GM19025 (cell line): ENCODE data around the gene HOXB3.

Experiments used
- ATAC-seq: cut with Tn5 transposase; IDR thresholded peaks from one replicate; pipeline ENCODE4 v1.9.1; 2021; ENCODE audit warnings: mild to moderate bottlenecking, low read depth, moderate library complexity; ENCODE audit not compliant: unreplicated experiment

Gene HOXB3

GRCh38 chr17:48532261-48532660, 57.8 kb downstream of the HOXB3 start:
- no peak for ATAC-seq

GRCh38 chr17:48530887-48531272, 59.2 kb downstream of the HOXB3 start, which contains the start of gene HOXB1:
HOXB1 (minus strand) TSS chr17:48531011; CDS start chr17:48530904, 107 bp downstream.
- ATAC-seq: no peak

GRCh38 chr17:48530208-48530886, 59.7 kb downstream of the HOXB3 start:
- no peak for ATAC-seq

GRCh38 chr17:48529683-48530009, 60.4 kb downstream of the HOXB3 start:
- no peak for ATAC-seq

GRCh38 chr17:48528936-48529682, 60.9 kb downstream of the HOXB3 start:
- no peak for ATAC-seq

GRCh38 chr17:48528153-48528935, 61.7 kb downstream of the HOXB3 start:
- no peak for ATAC-seq

- ATAC-seq: no peak
These were observed 62.5 kb downstream of the HOXB3 start for GRCh38 chr17:48527547-48527932.

- no peak for ATAC-seq
These were observed 63.2 kb downstream of the HOXB3 start for GRCh38 chr17:48526608-48527546.

GRCh38 chr17:48523010-48523409, 67.0 kb downstream of the HOXB3 start:
- ATAC-seq: no peak

- no peak for ATAC-seq
These were observed 67.9 kb downstream of the HOXB3 start for GRCh38 chr17:48522031-48522653.

GRCh38 chr17:48520631-48521079, 69.4 kb downstream of the HOXB3 start:
- ATAC-seq: no peak

GRCh38 chr17:48519427-48519826, 70.6 kb downstream of the HOXB3 start:
- ATAC-seq: no peak

GRCh38 chr17:48517478-48517877, 72.6 kb downstream of the HOXB3 start:
- ATAC-seq: no peak

- ATAC-seq: no peak
These were observed 73.8 kb downstream of the HOXB3 start for GRCh38 chr17:48515925-48516900.

- ATAC-seq: no peak
These were observed 75.6 kb downstream of the HOXB3 start for GRCh38 chr17:48514477-48514876.

GRCh38 chr17:48513666-48514455, 76.2 kb downstream of the HOXB3 start:
- peak; percentile 59 for ATAC-seq

GRCh38 chr17:48513097-48513496, 76.9 kb downstream of the HOXB3 start:
- no peak for ATAC-seq
